ENCODE measurements around the gene LETMD1. TPM values are rescaled to one million over a fixed set of nuclear protein-coding genes. Genes with fewer than 3 reads are reported as not detected.
A peak's percentile ranks its signal among the peaks of the same experiment; 100 is the strongest.

LETMD1 gene
- total and polyA plus RNA-seq, 3 donors from 2014 or later = 61.2 to 75.3 (median 72.7) TPM

DNA sequence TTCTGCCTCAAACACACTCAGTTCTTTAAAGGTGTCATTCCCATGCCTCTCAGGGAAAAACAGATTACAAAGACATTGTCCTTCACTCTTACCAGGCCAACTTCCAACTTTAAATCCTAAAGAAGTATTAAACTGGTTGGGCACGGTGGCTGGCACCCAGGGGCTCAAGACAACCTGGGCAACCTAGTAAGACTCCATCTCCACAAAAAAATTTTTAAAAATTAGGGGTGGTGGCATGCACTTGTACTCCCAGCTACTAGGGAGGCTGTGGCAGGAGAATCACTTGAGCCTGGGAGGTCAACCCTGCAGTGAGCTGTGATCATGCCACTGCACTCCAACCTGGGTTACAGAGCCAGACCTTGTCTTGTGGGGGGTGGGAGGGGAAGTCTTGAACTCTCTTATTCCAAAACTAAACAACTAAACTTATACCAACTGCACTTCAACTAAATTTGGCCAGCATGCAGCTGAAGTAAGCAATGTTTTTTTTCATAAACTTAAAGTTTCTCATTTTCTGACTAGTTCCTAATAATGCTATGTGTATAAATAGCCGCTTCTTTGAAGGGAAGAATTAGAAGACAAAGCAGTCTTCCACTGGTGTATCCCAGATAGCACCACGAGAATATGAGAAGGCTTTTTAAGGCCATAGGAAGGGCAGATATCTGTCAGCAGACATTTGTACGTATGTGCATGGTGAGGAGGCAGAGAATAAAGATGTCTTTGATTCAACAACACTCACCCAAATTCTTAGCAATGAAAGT lies 24.3 kb upstream of the LETMD1 start:
- Histone ChIP-seq H3K4me3 (peak overlapping the region in 1 of 2 donors; percentile 83), H3K9me3 (no peaks in the 10 kb centered on the region), H3K27ac (peak overlapping the region; percentile 95 to 98), H3K36me3 (ENCODE audit: low read depth, missing control alignments) (no peaks in the 10 kb centered on the region), H3K27me3 (no peaks in the 10 kb centered on the region), H3K4me1 (peaks cover 16% of the 10 kb centered on the region)
- 47 to 51% methylated on average over 4 of the region's 4 CpGs for WGBS, 2 donors
- TF ChIP-seq POLR2A (IDR thresholded peaks at IDR 0.05) = no peak
- TF ChIP-seq, protein P1, sequence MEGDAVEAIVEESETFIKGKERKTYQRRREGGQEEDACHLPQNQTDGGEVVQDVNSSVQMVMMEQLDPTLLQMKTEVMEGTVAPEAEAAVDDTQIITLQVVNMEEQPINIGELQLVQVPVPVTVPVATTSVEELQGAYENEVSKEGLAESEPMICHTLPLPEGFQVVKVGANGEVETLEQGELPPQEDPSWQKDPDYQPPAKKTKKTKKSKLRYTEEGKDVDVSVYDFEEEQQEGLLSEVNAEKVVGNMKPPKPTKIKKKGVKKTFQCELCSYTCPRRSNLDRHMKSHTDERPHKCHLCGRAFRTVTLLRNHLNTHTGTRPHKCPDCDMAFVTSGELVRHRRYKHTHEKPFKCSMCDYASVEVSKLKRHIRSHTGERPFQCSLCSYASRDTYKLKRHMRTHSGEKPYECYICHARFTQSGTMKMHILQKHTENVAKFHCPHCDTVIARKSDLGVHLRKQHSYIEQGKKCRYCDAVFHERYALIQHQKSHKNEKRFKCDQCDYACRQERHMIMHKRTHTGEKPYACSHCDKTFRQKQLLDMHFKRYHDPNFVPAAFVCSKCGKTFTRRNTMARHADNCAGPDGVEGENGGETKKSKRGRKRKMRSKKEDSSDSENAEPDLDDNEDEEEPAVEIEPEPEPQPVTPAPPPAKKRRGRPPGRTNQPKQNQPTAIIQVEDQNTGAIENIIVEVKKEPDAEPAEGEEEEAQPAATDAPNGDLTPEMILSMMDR (IDR thresholded peaks at IDR 0.05) = no peak
- intact Hi-C loops (cut with DNase I; ENCODE audit: low total_unique reads) = no loop called here
- no peak for DNase-seq

DNA sequence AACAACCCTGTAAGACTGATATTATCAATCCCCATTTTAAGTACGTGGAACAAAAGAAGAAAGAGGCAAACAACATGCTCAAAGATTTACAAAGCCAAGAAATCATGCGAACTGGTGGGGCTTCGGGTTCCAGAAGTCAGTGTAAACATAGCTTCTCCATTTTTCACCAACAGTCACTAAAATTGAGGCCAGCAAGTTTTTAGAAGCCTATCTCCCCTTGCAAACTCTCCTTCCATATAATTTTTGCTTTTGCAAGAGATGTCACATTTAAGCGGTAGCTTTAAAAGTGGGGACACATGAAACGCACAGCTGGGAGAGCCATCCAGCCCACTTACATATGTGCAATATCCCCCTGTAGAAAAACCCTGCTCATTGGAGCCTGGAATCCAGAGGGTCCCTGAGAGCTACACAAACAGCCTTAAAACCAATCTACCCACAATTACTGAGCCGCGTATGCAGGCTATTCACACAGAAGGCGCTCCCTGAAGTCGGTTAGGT lies 22.7 kb upstream of the LETMD1 start:
- 9 to 10% methylated on average over 9 of the region's 9 CpGs for WGBS, 2 donors
- no peaks in the 10 kb centered on the region for H3K27me3 ChIP-seq
- TF ChIP-seq POLR2A (IDR thresholded peaks at IDR 0.05) = no peak
- TF ChIP-seq, protein P1 (IDR thresholded peaks at IDR 0.05) = no peak
- no peaks in the 10 kb centered on the region for H3K9me3 ChIP-seq
- H3K4me3 ChIP-seq = peak overlapping the region; percentile 83 to 93
- peak overlapping the region; percentile 95 to 98 for H3K27ac ChIP-seq
- DNase-seq = no peak
- no peaks in the 10 kb centered on the region for H3K36me3 ChIP-seq (ENCODE audit: low read depth, missing control alignments)
- peaks cover 16% of the 10 kb centered on the region for H3K4me1 ChIP-seq
- intact Hi-C loops (cut with DNase I; ENCODE audit: low total_unique reads) = no loop called here

DNA sequence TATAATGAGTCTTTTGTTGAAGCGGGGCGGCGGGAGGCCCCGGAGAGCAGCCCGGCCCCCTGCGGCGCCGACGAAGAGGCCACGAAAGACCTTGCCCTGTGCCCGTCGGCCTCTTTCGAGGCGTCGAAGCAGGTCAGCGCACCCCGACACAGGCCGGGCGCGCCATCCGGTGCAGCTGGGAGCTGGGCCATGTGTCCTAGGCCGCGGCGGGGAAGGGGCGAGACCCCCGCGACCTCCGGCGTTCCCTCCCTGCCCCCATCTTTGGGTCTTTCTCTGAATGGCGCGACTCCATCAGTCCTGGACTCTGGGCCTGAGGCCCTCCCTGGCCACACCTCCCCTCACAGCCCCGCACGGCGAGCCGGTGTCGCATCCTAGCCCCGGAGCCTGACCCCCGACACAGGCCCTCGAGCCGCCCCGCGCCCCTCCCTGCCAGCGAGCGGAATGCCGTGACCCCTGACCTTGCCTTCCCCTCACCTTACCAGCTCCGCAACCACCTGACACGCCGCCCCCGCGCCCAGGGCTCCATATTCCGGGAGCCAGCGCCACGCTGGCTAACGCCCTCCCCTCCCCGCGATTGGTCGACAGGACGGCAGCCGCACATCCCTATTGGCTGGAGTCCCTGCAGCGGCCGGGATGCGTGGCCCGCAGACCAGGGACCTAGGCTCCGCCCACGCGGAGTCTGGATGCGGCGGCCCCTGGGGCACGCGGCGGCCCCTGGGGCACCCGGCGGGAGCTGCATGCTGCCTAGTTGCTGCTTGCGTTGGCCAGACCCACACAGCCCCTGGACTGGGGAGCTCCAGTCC lies 22.1 kb upstream of the LETMD1 start, which contains the start of gene SLC11A2:
Gene SLC11A2, minus strand, starts transcription at position 549 of the 803 bp plus-strand sequence. CDS start 15,656 bp downstream, outside the sequence.
- Histone ChIP-seq H3K9me3 (no peaks in the 10 kb centered on the region), H3K36me3 (ENCODE audit: low read depth, missing control alignments) (no peaks in the 10 kb centered on the region), H3K4me3 (peak within 1 kb of the TSS; percentile 83 to 93), H3K27ac (peak within 1 kb of the TSS; percentile 95 to 98), H3K27me3 (no peaks in the 10 kb centered on the region), H3K4me1 (peaks cover 16% of the 10 kb centered on the region)
- TF ChIP-seq POLR2A (IDR thresholded peaks at IDR 0.05) = no peak
- TF ChIP-seq, protein P1 (IDR thresholded peaks at IDR 0.05) = peak in 1 of 3 experiments; percentile 23
- DNase-seq = peak; percentile 98
- intact Hi-C loops (cut with DNase I; ENCODE audit: low total_unique reads) = loop anchor here (2.0 kb wide), 1 partner anchor 25 kb away; no protein-coding TSS in a partner anchor
- 0% methylated on average over 22 to 44 of the region's 74 CpGs for WGBS, 2 donors

DNA sequence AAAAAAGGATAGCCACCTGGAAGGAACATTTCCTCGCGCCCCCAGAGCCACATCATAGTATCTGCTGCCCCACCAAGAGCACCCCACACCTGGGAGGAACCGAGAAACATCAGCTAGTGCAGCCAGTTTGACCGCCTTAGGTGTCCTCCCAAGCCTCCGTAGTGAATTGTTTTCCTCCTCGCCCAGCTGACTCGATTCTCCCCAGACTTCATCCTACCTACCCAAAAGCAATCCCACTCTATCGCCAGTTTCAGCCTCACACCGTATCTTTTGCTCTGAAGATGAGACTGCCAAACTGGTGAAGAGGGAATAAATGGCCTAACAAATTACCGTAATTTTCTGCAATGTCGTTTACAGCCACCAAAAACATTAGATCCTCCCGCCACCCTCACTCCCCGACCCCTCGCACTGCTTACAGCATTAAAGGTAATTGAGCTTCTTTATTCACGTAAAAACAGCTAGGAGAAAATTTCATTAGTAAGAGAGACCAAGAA lies 20.7 kb upstream of the LETMD1 start:
- no peaks in the 10 kb centered on the region for H3K27me3 ChIP-seq
- no peaks in the 10 kb centered on the region for H3K9me3 ChIP-seq
- WGBS, 2 donors = 73 to 78% methylated on average over 15 of the region's 15 CpGs
- no peak for DNase-seq
- H3K4me1 ChIP-seq = peaks cover 16% of the 10 kb centered on the region
- H3K4me3 ChIP-seq = peak overlapping the region in 1 of 2 donors; percentile 83
- no peak overlapping the region for H3K27ac ChIP-seq
- no peak for TF ChIP-seq POLR2A (IDR thresholded peaks at IDR 0.05)
- TF ChIP-seq, protein P1 (IDR thresholded peaks at IDR 0.05) = no peak
- intact Hi-C loops (cut with DNase I; ENCODE audit: low total_unique reads) = loop anchor here (2.0 kb wide), 1 partner anchor 23 kb away; no protein-coding TSS in a partner anchor
- no peaks in the 10 kb centered on the region for H3K36me3 ChIP-seq (ENCODE audit: low read depth, missing control alignments)

All from testis (tissue), 3 donors.